HepG2 (cell line): ENCODE results near the gene ESYT1. TPM values are rescaled to one million over a fixed set of nuclear protein-coding genes. Genes with fewer than 3 reads are reported as not detected.
A peak's percentile ranks its signal among the peaks of the same experiment; 100 is the strongest.

Experiments used
- ARID2 ChIP-seq: sonication (generic); formaldehyde crosslinking; IDR thresholded peaks from 2 replicates; pipeline ENCODE4 v1.8.1; 2022; ENCODE audit warnings: mild to moderate bottlenecking, missing genetic modification reagents, borderline replicate concordance
- CENPX ChIP-seq: sonication (generic); formaldehyde crosslinking; IDR thresholded peaks from 2 replicates; pipeline ENCODE4 v1.9.0; 2021; ENCODE audit warnings: mild to moderate bottlenecking, missing genetic modification reagents, moderate library complexity
- CHCHD3 ChIP-seq: sonication (generic); formaldehyde crosslinking; IDR thresholded peaks from 2 replicates; pipeline ENCODE4 v1.8.0; 2022; ENCODE audit warnings: mild to moderate bottlenecking, missing genetic modification reagents, moderate library complexity
- FOXC1 ChIP-seq: sonication (generic); formaldehyde crosslinking; IDR thresholded peaks from 2 replicates; pipeline ENCODE4 v1.8.0; 2022; ENCODE audit warnings: mild to moderate bottlenecking, missing genetic modification reagents, borderline replicate concordance
- FOXK1 ChIP-seq: sonication (generic); formaldehyde crosslinking; IDR thresholded peaks from 2 replicates; pipeline ENCODE4 v1.4.0; 2020; ENCODE audit warnings: low read depth, missing genetic modification reagents, borderline replicate concordance
- GABPB1 ChIP-seq: IDR thresholded peaks from 2 replicates; pipeline ENCODE4 v1.6.1; 2016; ENCODE audit warnings: mild to moderate bottlenecking, missing genetic modification reagents, moderate library complexity, missing compliant biosample characterization
- KLF9 ChIP-seq: IDR thresholded peaks from 2 replicates; pipeline ENCODE4 v1.6.1; 2016; ENCODE audit warnings: low read depth
- MED8 ChIP-seq: sonication (generic); formaldehyde crosslinking; IDR thresholded peaks from 2 replicates; pipeline ENCODE4 v1.8.1; 2023; ENCODE audit warnings: mild to moderate bottlenecking, missing genetic modification reagents; ENCODE audit not compliant: insufficient replicate concordance
- POLR2G ChIP-seq: fragments of 200-400 bp; formaldehyde crosslinking; IDR thresholded peaks from 2 replicates; pipeline ENCODE4 v1.6.1; 2018; ENCODE audit warnings: mild to moderate bottlenecking, low read depth, low read length, moderate library complexity
- SPEN ChIP-seq: sonication (generic); formaldehyde crosslinking; IDR thresholded peaks from 2 replicates; pipeline ENCODE4 v1.5.1; 2020; ENCODE audit warnings: low read depth, mild to moderate bottlenecking, missing genetic modification reagents
- TOPORS ChIP-seq: sonication (generic); formaldehyde crosslinking; IDR thresholded peaks from 2 replicates; pipeline ENCODE4 v1.8.0; 2023; ENCODE audit warnings: mild to moderate bottlenecking, missing genetic modification reagents
- ZFP1 ChIP-seq: IDR thresholded peaks from 2 replicates; pipeline ENCODE4 v1.6.1; 2016
- ZNF121 ChIP-seq: sonication (generic); formaldehyde crosslinking; IDR thresholded peaks from 2 replicates; pipeline ENCODE4 v1.5.0; 2020; ENCODE audit warnings: mild to moderate bottlenecking, missing genetic modification reagents
- ZNF333 ChIP-seq: sonication (generic); formaldehyde crosslinking; IDR thresholded peaks from 2 replicates; pipeline ENCODE4 v1.4.0; 2020; ENCODE audit warnings: mild to moderate bottlenecking, missing genetic modification reagents, borderline replicate concordance
- ZNF530 ChIP-seq: sonication (generic); formaldehyde crosslinking; IDR thresholded peaks from 2 replicates; pipeline ENCODE4 v1.5.0; 2020; ENCODE audit warnings: low read depth, mild to moderate bottlenecking, missing genetic modification reagents
- ZNF562 ChIP-seq: sonication (generic); formaldehyde crosslinking; IDR thresholded peaks from 2 replicates; pipeline ENCODE4 v1.8.0; 2022; ENCODE audit warnings: missing genetic modification reagents, borderline replicate concordance
- ZNF644 ChIP-seq: IDR thresholded peaks from 2 replicates; pipeline ENCODE4 v1.6.1; 2016; ENCODE audit warnings: low read depth
- ZNF678 ChIP-seq: sonication (generic); formaldehyde crosslinking; IDR thresholded peaks from 2 replicates; pipeline ENCODE4 v1.4.0; 2020; ENCODE audit warnings: mild to moderate bottlenecking, missing genetic modification reagents
- ZNF788 ChIP-seq: sonication (generic); formaldehyde crosslinking; IDR thresholded peaks from 2 replicates; pipeline ENCODE4 v1.5.0; 2020; ENCODE audit warnings: mild to moderate bottlenecking, missing genetic modification reagents, borderline replicate concordance
- polyA plus RNA-seq, 8 experiments: library from polyadenylated mRNA; depleted of rRNA in 3 of 8; stranded (reverse) in 7 of 8; unstranded in 1 of 8; fragments of >200 nt; fragmentation: Illumina TruSeq in 4 of 8; extraction: Trizol in 4 of 8; gene quantifications; 2 replicates each; pipeline versions ENCODE4 v1.2.1 to v1.2.3, GENCODE V29; 2011 to 2016; ENCODE audit warnings: low read depth in 4 of 8, missing spikeins in 1 of 8, mixed read lengths in 1 of 8; ENCODE audit not compliant: insufficient read depth in 1 of 8
- total RNA-seq, 5 experiments: library from RNA; depleted of rRNA; stranded (reverse); fragments of >200 nt; fragmentation: Illumina TruSeq; extraction: Trizol; gene quantifications; 2 replicates each; pipeline ENCODE4 v1.2.3, GENCODE V29; 2016; ENCODE audit warnings: low read depth in 1 of 5
- TF ChIP-seq, protein P1 (sequence below): sonication (generic); formaldehyde crosslinking; IDR thresholded peaks from one replicate; pipeline ENCODE4 v1.5.1; 2020; ENCODE audit warnings: mild to moderate bottlenecking, missing genetic modification reagents; ENCODE audit errors: not compliant biosample characterization
- TF ChIP-seq, protein P2 (sequence below): sonication (generic); formaldehyde crosslinking; IDR thresholded peaks from 2 replicates; pipeline ENCODE4 v1.4.0; 2020; ENCODE audit warnings: missing genetic modification reagents, borderline replicate concordance

The ESYT1 gene
- total and polyA plus RNA-seq, 2 of the 13 experiments (the other 11 are each of a cell fraction or from before 2014, with no cell fraction given) = 66.9 to 71.0 TPM

DNA sequence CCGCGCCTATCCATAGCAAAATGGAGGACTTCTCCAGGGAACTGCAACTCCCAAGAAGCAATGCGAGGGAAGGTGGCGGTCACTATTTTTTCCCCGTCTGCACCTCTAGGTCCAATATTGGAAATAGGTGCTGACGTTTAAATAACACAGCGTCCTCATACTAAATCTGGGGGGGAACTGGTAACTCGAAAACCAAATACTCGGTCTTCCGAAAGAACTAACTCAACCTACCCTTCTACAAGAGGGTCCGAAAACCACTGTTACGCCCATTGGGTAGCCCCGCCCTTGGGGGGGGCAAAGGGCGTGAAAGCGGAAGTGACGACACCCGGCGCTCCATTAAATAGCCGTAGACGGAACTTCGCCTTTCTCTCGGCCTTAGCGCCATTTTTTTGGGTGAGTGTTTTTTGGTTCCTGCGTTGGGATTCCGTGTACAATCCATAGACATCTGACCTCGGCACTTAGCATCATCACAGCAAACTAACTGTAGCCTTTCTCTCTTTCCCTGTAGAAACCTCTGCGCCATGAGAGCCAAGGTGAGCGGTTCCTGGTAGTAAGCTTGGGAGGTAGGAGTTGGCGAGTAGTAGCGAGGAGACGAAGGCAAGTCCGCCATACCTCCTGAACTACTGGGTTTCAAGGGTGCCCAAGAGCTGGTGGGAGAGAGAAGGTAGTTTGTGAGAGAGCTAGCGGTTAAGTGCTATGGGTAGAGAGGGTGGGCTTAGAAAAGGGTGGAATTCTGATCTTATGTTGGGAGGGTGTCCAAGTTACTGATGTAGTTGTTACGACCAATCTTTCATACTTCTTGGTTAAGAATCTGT, 11.6 kb upstream of the ESYT1 start, which contains the start of gene RPL41 (continued):
- no peak for TF ChIP-seq ZNF121 (CRISPR knock-in tag)
- TF ChIP-seq ARID2 (CRISPR knock-in tag) = 0 out of 2 replicates have a peak, but pooled peaks have one; percentile 57
- TF ChIP-seq, protein P1, sequence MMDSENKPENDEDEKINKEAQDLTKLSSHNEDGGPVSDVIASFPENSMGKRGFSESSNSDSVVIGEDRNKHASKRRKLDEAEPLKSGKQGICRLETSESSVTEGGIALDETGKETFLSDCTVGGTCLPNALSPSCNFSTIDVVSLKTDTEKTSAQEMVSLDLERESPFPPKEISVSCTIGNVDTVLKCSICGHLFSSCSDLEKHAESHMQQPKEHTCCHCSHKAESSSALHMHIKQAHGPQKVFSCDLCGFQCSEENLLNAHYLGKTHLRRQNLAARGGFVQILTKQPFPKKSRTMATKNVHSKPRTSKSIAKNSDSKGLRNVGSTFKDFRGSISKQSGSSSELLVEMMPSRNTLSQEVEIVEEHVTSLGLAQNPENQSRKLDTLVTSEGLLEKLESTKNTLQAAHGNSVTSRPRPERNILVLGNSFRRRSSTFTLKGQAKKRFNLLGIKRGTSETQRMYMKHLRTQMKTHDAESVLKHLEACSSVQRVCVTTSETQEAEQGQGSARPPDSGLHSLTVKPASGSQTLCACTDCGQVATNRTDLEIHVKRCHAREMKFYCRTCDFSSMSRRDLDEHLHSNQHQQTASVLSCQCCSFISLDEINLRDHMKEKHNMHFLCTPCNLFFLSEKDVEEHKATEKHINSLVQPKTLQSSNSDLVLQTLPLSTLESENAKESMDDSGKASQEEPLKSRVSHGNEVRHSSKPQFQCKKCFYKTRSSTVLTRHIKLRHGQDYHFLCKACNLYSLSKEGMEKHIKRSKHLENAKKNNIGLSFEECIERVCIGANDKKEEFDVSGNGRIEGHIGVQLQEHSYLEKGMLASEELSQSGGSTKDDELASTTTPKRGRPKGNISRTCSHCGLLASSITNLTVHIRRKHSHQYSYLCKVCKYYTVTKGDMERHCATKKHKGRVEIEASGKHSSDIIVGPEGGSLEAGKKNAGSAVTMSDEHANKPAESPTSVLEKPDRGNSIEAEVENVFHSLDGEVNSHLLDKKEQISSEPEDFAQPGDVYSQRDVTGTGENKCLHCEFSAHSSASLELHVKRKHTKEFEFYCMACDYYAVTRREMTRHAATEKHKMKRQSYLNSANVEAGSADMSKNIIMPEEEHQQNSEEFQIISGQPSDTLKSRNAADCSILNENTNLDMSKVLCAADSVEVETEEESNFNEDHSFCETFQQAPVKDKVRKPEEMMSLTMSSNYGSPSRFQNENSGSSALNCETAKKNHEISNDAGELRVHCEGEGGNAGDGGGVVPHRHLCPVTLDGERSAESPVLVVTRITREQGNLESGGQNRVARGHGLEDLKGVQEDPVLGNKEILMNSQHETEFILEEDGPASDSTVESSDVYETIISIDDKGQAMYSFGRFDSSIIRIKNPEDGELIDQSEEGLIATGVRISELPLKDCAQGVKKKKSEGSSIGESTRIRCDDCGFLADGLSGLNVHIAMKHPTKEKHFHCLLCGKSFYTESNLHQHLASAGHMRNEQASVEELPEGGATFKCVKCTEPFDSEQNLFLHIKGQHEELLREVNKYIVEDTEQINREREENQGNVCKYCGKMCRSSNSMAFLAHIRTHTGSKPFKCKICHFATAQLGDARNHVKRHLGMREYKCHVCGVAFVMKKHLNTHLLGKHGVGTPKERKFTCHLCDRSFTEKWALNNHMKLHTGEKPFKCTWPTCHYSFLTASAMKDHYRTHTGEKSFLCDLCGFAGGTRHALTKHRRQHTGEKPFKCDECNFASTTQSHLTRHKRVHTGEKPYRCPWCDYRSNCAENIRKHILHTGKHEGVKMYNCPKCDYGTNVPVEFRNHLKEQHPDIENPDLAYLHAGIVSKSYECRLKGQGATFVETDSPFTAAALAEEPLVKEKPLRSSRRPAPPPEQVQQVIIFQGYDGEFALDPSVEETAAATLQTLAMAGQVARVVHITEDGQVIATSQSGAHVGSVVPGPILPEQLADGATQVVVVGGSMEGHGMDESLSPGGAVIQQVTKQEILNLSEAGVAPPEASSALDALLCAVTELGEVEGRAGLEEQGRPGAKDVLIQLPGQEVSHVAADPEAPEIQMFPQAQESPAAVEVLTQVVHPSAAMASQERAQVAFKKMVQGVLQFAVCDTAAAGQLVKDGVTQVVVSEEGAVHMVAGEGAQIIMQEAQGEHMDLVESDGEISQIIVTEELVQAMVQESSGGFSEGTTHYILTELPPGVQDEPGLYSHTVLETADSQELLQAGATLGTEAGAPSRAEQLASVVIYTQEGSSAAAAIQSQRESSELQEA (CRISPR knock-in tag) = no peak
- TF ChIP-seq ZNF562 = no peak
- peak; percentile 53; the same call in 1 of the 2 replicates for TF ChIP-seq FOXK1 (CRISPR knock-in tag)
- peak; percentile 80 for TF ChIP-seq MED8 (CRISPR knock-in tag)
- TF ChIP-seq CHCHD3 (CRISPR knock-in tag) = no peak
- peak; percentile 94 for TF ChIP-seq GABPB1 (CRISPR knock-in tag)
- peak; percentile 83; the same call in 1 of the 2 replicates for TF ChIP-seq SPEN (CRISPR knock-in tag)
- TF ChIP-seq ZNF644 (CRISPR knock-in tag) = peak; percentile 36; the same call in 1 of the 2 replicates
- no peak; the same call in 1 of the 2 replicates for TF ChIP-seq KLF9
- no peak for TF ChIP-seq CENPX (CRISPR knock-in tag)
- TF ChIP-seq ZNF530 (CRISPR knock-in tag) = no peak
- no peak for TF ChIP-seq ZFP1 (CRISPR knock-in tag)
- peak; percentile 90 for TF ChIP-seq ZNF333
- 0 out of 2 replicates have a peak, but pooled peaks have one; percentile 43 for TF ChIP-seq TOPORS
- TF ChIP-seq FOXC1 (CRISPR knock-in tag) = peak; percentile 72; the same call in 1 of the 2 replicates
- peak; percentile 88; the same call in 1 of the 2 replicates for TF ChIP-seq ZNF678
- peak; percentile 42; the same call in 1 of the 2 replicates for TF ChIP-seq ZNF788 (CRISPR knock-in tag)
- TF ChIP-seq POLR2G = peak; percentile 100
- TF ChIP-seq, protein P2, sequence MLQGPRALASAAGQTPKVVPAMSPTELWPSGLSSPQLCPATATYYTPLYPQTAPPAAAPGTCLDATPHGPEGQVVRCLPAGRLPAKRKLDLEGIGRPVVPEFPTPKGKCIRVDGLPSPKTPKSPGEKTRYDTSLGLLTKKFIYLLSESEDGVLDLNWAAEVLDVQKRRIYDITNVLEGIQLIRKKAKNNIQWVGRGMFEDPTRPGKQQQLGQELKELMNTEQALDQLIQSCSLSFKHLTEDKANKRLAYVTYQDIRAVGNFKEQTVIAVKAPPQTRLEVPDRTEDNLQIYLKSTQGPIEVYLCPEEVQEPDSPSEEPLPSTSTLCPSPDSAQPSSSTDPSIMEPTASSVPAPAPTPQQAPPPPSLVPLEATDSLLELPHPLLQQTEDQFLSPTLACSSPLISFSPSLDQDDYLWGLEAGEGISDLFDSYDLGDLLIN (CRISPR knock-in tag) = 0 out of 2 replicates have a peak, but pooled peaks have one; percentile 29
